GM23248 (cell line): ENCODE data around the gene PRR18. TPM values are rescaled to one million over a fixed set of nuclear protein-coding genes. Genes with fewer than 3 reads are reported as not detected.

Source experiments
- DNase-seq: peaks from one replicate; pipeline ENCODE4 v3.0.0-alpha.2; 2015
- H2AFZ ChIP-seq: fragments of 200-600 bp; sonication (generic); 2 replicates; pipeline ENCODE4 v1.6.1; 2016; ENCODE audit warnings: antibody characterized with exemption
- H3F3A ChIP-seq: fragments of 200-600 bp; sonication (generic); 2 replicates; pipeline ENCODE4 v1.6.1; 2016; ENCODE audit warnings: mild to moderate bottlenecking, antibody characterized with exemption, mixed run types; ENCODE audit not compliant: insufficient read depth
- H3K27ac ChIP-seq: fragments of 200-600 bp; sonication (generic); 2 replicates; pipeline ENCODE4 v1.5.1; 2016; ENCODE audit warnings: mild to moderate bottlenecking
- H3K27me3 ChIP-seq: fragments of 200-600 bp; sonication (generic); replicated peaks from 2 replicates; pipeline ENCODE4 v1.6.1; 2016; ENCODE audit warnings: mild to moderate bottlenecking; ENCODE audit not compliant: insufficient read depth
- H3K36me3 ChIP-seq: fragments of 200-600 bp; sonication (generic); 2 replicates; pipeline ENCODE4 v1.6.1; 2016; ENCODE audit warnings: low read depth, mild to moderate bottlenecking
- H3K4me1 ChIP-seq: fragments of 200-600 bp; sonication (generic); 2 replicates; pipeline ENCODE4 v1.6.1; 2016; ENCODE audit warnings: mild to moderate bottlenecking; ENCODE audit not compliant: insufficient read depth
- H3K4me2 ChIP-seq: fragments of 200-600 bp; sonication (generic); one replicate; pipeline ENCODE4 v1.6.1; 2016; ENCODE audit warnings: mild to moderate bottlenecking; ENCODE audit not compliant: unreplicated experiment
- H3K4me3 ChIP-seq: fragments of 200-600 bp; sonication (generic); 2 replicates; pipeline ENCODE4 v1.5.1; 2016; ENCODE audit warnings: mild to moderate bottlenecking
- H3K79me2 ChIP-seq: fragments of 200-600 bp; sonication (generic); 2 replicates; pipeline ENCODE4 v1.6.1; 2016; ENCODE audit warnings: mild to moderate bottlenecking; ENCODE audit not compliant: insufficient read depth
- H3K9ac ChIP-seq: fragments of 200-600 bp; sonication (generic); 2 replicates; pipeline ENCODE4 v1.6.1; 2016; ENCODE audit warnings: mild to moderate bottlenecking
- H3K9me2 ChIP-seq: fragments of 200-600 bp; sonication (generic); 2 replicates; pipeline ENCODE4 v1.6.1; 2016; ENCODE audit warnings: mixed run types, mild to moderate bottlenecking, moderate library complexity; ENCODE audit not compliant: insufficient read depth
- H3K9me3 ChIP-seq: fragments of 200-600 bp; sonication (generic); one replicate; pipeline ENCODE4 v1.6.1; 2017; ENCODE audit warnings: low read depth
- H4K20me1 ChIP-seq: fragments of 200-600 bp; sonication (generic); 2 replicates; pipeline ENCODE4 v1.6.0; 2016; ENCODE audit not compliant: insufficient read depth
- EZH2 ChIP-seq: fragments of 200-600 bp; sonication (generic); IDR thresholded peaks from 2 replicates; pipeline ENCODE4 v1.6.1; 2018; ENCODE audit warnings: antibody characterized with exemption, mild to moderate bottlenecking; ENCODE audit not compliant: insufficient read depth, poor library complexity, severe bottlenecking
- EZH2phosphoT487 ChIP-seq: fragments of 200-600 bp; sonication (generic); IDR thresholded peaks from 2 replicates; pipeline ENCODE4 v1.6.1; 2018; ENCODE audit warnings: antibody characterized with exemption, moderate library complexity, mild to moderate bottlenecking, low read depth; ENCODE audit not compliant: insufficient read depth
- WGBS, 2 experiments: methylation state at CpG; one replicate each; pipeline ENCODE4 v1.1.6; 2015 to 2017; ENCODE audit warnings: low lambda C conversion rate in 2 of 2, low coverage in 1 of 2; ENCODE audit errors: missing lambda C conversion rate in 2 of 2; 5-methylcytosine and 5-hydroxymethylcytosine counted together
- in situ Hi-C: fragments of 300-500 bp; cut with MboI; formaldehyde crosslinking; loops from 2 replicates; pipeline ENCODE4 v1.15.0; 2020
- polyA plus RNA-seq: library from polyadenylated mRNA; unstranded; fragments of >200 nt; fragmentation: Nextera tagmentation; extraction: Ambion mirVana; gene quantifications from 2 replicates; pipeline ENCODE4 v1.2.1, GENCODE V29; 2016
- total RNA-seq: library from RNA; depleted of rRNA; stranded (reverse); fragments of >200 nt; shearing (Covaris generic); gene quantifications from 2 replicates; pipeline ENCODE4 v1.2.3, GENCODE V29; 2014; rRNA removed

The PRR18 gene
- total and polyA plus RNA-seq, 2 experiments from 2014 or later: not detected

- Histone ChIP-seq H3K4me2 (no peak overlapping the region), H3K4me3 (no peak overlapping the region), H3K9me3 (no peaks in the 10 kb centered on the region), H3K9me2 (no peaks in the 10 kb centered on the region), H3K36me3 (no peaks in the 10 kb centered on the region), H3K27ac (no peak overlapping the region), H3K79me2 (no peaks in the 10 kb centered on the region), H2AFZ (no peak overlapping the region), H4K20me1 (no peaks in the 10 kb centered on the region; the same call in 1 of the 2 replicates), H3K9ac (no peak overlapping the region), H3K27me3 (peaks cover 18% of the 10 kb centered on the region), H3F3A (no peaks in the 10 kb centered on the region), H3K4me1 (no peaks in the 10 kb centered on the region)
- in situ Hi-C loops: no loop called here
- no peak for DNase-seq
- 84 to 85% methylated on average over 10 of the region's 10 CpGs for WGBS, 2 experiments
- TF ChIP-seq EZH2phosphoT487: no peak
- TF ChIP-seq EZH2: no peak
Observed at GRCh38 chr6:166258854-166259276, 49.3 kb downstream of the PRR18 start.

GRCh38 chr6:166257911-166258318 lies 50.3 kb downstream of the PRR18 start:
- Histone ChIP-seq H3F3A (no peaks in the 10 kb centered on the region), H3K9ac (no peak overlapping the region), H2AFZ (no peak overlapping the region), H3K4me3 (no peak overlapping the region), H4K20me1 (no peaks in the 10 kb centered on the region; the same call in 1 of the 2 replicates), H3K79me2 (no peaks in the 10 kb centered on the region), H3K4me1 (no peaks in the 10 kb centered on the region), H3K27me3 (peaks cover 23% of the 10 kb centered on the region), H3K27ac (no peak overlapping the region), H3K9me2 (no peaks in the 10 kb centered on the region), H3K4me2 (no peak overlapping the region), H3K36me3 (no peaks in the 10 kb centered on the region), H3K9me3 (no peaks in the 10 kb centered on the region)
- DNase-seq: no peak
- no peak for TF ChIP-seq EZH2
- TF ChIP-seq EZH2phosphoT487: no peak
- in situ Hi-C loops: no loop called here
- 49 to 50% methylated on average over 7 of the region's 7 CpGs for WGBS, 2 experiments

Other genes with a start within 250 kb of the PRR18 start
- gene TBXT, start 140.5 kb downstream of the PRR18 start, total RNA-seq: not detected in 2 replicates
- gene TBXT, start 140.5 kb downstream of the PRR18 start, polyA plus RNA-seq: not detected in 2 replicates
- gene SFT2D1, start 34.2 kb upstream of the PRR18 start, total RNA-seq: 51.4 and 75.4 TPM in 2 replicates
- 103 and 115 TPM in 2 replicates for gene SFT2D1, start 34.2 kb upstream of the PRR18 start, polyA plus RNA-seq
- gene MPC1, start 74.5 kb upstream of the PRR18 start, total RNA-seq: 41.9 and 55.1 TPM in 2 replicates
- 76.1 and 76.2 TPM in 2 replicates for gene MPC1, start 74.5 kb upstream of the PRR18 start, polyA plus RNA-seq